HepG2 (cell line): ENCODE results near the gene GGACT. TPM values are rescaled to one million over a fixed set of nuclear protein-coding genes. Genes with fewer than 3 reads are reported as not detected.

Experiments
- ATAC-seq: fragments of 200-7000 bp; cut with Tn5 transposase; 3 replicates; pipeline ENCODE4 v1.9.1; 2020; ENCODE audit warnings: mild to moderate bottlenecking, moderate library complexity
- BruUV-seq: library from RNA; stranded (reverse); fragments of 400-500 nt; replicated peaks from 2 replicates; lab custom pipeline; 2021; lab: Mats Ljungman, UMichigan
- CTCF ChIA-PET: fragments of 300-600 bp; formaldehyde crosslinking; extraction: SDS; loops from one replicate; lab custom pipeline; 2021; ENCODE audit warnings: low total read pairs, inconsistent platforms, low intra/inter-chr PET ratio; lab: Yijun Ruan, JAX
- POLR2A ChIA-PET: fragments of 350-600 bp; sonication (Branson Sonifier 250); formaldehyde crosslinking; loops from one replicate; lab custom pipeline; 2020; ENCODE audit warnings: antibody characterized with exemption, inconsistent platforms; lab: Yijun Ruan, JAX
- DNase-seq: peaks from one replicate; pipeline ENCODE4 v3.0.0-alpha.2; 2015; ENCODE audit warnings: low spot score
- FAIRE-seq: peaks from 3 replicates; lab custom pipeline; 2011; peaks lifted over from hg19 to GRCh38; lab: Jason Lieb, UNC
- H2AFZ ChIP-seq: one replicate; pipeline ENCODE4 v1.6.1; 2011; ENCODE audit warnings: low read length, inconsistent platforms
- H3K27ac ChIP-seq: fragments of 300-600 bp; 3 replicates; pipeline ENCODE4 v1.8.0; 2011; ENCODE audit warnings: mixed run types, mild to moderate bottlenecking, mixed read lengths, low read length, inconsistent platforms; ENCODE audit not compliant: insufficient read depth; ENCODE audit errors: extremely low read length
- H3K27me3 ChIP-seq, 2 experiments: fragments of 200-600 bp in 1 of 2; 2 replicates in 1 of 2; 3 replicates in 1 of 2; pipeline versions ENCODE4 v1.6.0 to v1.8.0; 2011; ENCODE audit warnings: low read length in 2 of 2, mild to moderate bottlenecking in 2 of 2, moderate library complexity in 2 of 2, inconsistent platforms in 1 of 2; ENCODE audit not compliant: insufficient read depth in 2 of 2, control insufficient read depth in 1 of 2
- H3K36me3 ChIP-seq, 2 experiments: fragments of 200-600 bp in 1 of 2; replicated peaks in 1 of 2; 2 replicates in 1 of 2; 3 replicates in 1 of 2; pipeline versions ENCODE4 v1.5.1 to v1.8.0; 2011; ENCODE audit warnings: low read length in 2 of 2, inconsistent platforms in 1 of 2; ENCODE audit not compliant: insufficient read depth in 2 of 2, control insufficient read depth in 1 of 2
- H3K4me1 ChIP-seq: 2 replicates; pipeline ENCODE4 v1.5.1; 2012; ENCODE audit warnings: low read length, inconsistent platforms; ENCODE audit not compliant: insufficient read depth
- H3K4me2 ChIP-seq: 2 replicates; pipeline ENCODE4 v1.6.0; 2011; ENCODE audit warnings: low read depth, low read length, inconsistent platforms
- H3K4me3 ChIP-seq, 3 experiments: fragments of 200-600 bp in 1 of 3; sonication (generic), shearing (Covaris generic) in 1 of 3; replicated peaks in 1 of 3; 2 replicates each; pipeline ENCODE4 v1.5.1; 2011 to 2016; ENCODE audit warnings: low read length in 3 of 3, inconsistent platforms in 2 of 3, low read depth in 2 of 3, mild to moderate bottlenecking in 2 of 3, control low read depth in 1 of 3, mixed read lengths in 1 of 3; ENCODE audit not compliant: insufficient read depth in 1 of 3
- H3K79me2 ChIP-seq: one replicate; pipeline ENCODE4 v1.6.1; 2011; ENCODE audit warnings: low read length, inconsistent platforms; ENCODE audit not compliant: insufficient read depth
- H3K9ac ChIP-seq: 2 replicates; pipeline ENCODE4 v1.6.0; 2011; ENCODE audit warnings: mild to moderate bottlenecking, low read depth, low read length, inconsistent platforms; ENCODE audit not compliant: insufficient read depth
- H3K9me3 ChIP-seq: 2 replicates; pipeline ENCODE4 v1.5.1; 2012; ENCODE audit warnings: mild to moderate bottlenecking, low read length
- H4K20me1 ChIP-seq: 2 replicates; pipeline ENCODE4 v1.6.0; 2011; ENCODE audit warnings: inconsistent platforms, mild to moderate bottlenecking, low read length, moderate library complexity; ENCODE audit not compliant: insufficient read depth
- ARNT2 ChIP-seq: sonication (generic); formaldehyde crosslinking; IDR thresholded peaks from 2 replicates; pipeline ENCODE4 v1.8.0; 2022; ENCODE audit warnings: mild to moderate bottlenecking, low read depth, missing genetic modification reagents, moderate library complexity
- ERF ChIP-seq: IDR thresholded peaks from 2 replicates; pipeline ENCODE4 v1.6.1; 2018; ENCODE audit warnings: missing biosample characterization, missing genetic modification reagents
- ZNF3 ChIP-seq: IDR thresholded peaks from 2 replicates; pipeline ENCODE4 v1.7.0; 2017; ENCODE audit warnings: inconsistent platforms
- ZNF572 ChIP-seq: sonication (generic); formaldehyde crosslinking; IDR thresholded peaks from 2 replicates; pipeline ENCODE4 v1.5.1; 2020; ENCODE audit warnings: mild to moderate bottlenecking, missing genetic modification reagents
- WGBS: methylation state at CpG from one replicate; pipeline ENCODE4 v1.1.6; 2017; ENCODE audit warnings: low lambda C conversion rate; 5-methylcytosine and 5-hydroxymethylcytosine counted together
- in situ Hi-C: cut with HindIII; loops from 2 replicates; pipeline ENCODE4 v1.10.0; 2017; ENCODE audit warnings: low pct_unique_long_range_greater_than_20kb; ENCODE audit not compliant: extremely low pct_ligation_motif_present
- intact Hi-C: fragments of 100-400 bp; cut with micrococcal nuclease; formaldehyde crosslinking; loops from one replicate; pipeline ENCODE4 v1.10.0; 2022; ENCODE audit not compliant: unreplicated experiment
- polyA plus RNA-seq, 8 experiments: library from polyadenylated mRNA; depleted of rRNA in 3 of 8; stranded (reverse) in 7 of 8; unstranded in 1 of 8; fragments of >200 nt; fragmentation: Illumina TruSeq in 4 of 8; extraction: Trizol in 4 of 8; gene quantifications; 2 replicates each; pipeline versions ENCODE4 v1.2.1 to v1.2.3, GENCODE V29; 2011 to 2016; ENCODE audit warnings: low read depth in 4 of 8, missing spikeins in 1 of 8, mixed read lengths in 1 of 8; ENCODE audit not compliant: insufficient read depth in 1 of 8
- total RNA-seq, 5 experiments: library from RNA; depleted of rRNA; stranded (reverse); fragments of >200 nt; fragmentation: Illumina TruSeq; extraction: Trizol; gene quantifications; 2 replicates each; pipeline ENCODE4 v1.2.3, GENCODE V29; 2016; ENCODE audit warnings: low read depth in 1 of 5
- TF ChIP-seq, protein P1 (sequence below): IDR thresholded peaks from 2 replicates; pipeline ENCODE4 v1.6.1; 2016; ENCODE audit warnings: mild to moderate bottlenecking
- TF ChIP-seq, protein P2 (sequence below): sonication (generic); formaldehyde crosslinking; conservative IDR thresholded peaks from 2 replicates; pipeline ENCODE4 v1.4.0; 2020; ENCODE audit warnings: missing genetic modification reagents
- TF ChIP-seq, protein P3 (sequence below), 2 experiments: sonication (generic) in 1 of 2; formaldehyde crosslinking in 1 of 2; IDR thresholded peaks; 2 replicates each; pipeline versions ENCODE4 v1.4.0 to v1.6.1; 2018 to 2020; ENCODE audit warnings: missing genetic modification reagents in 2 of 2, borderline replicate concordance in 1 of 2, low read depth in 1 of 2, mild to moderate bottlenecking in 1 of 2, missing biosample characterization in 1 of 2
- TF ChIP-seq, protein P4 (sequence below): IDR thresholded peaks from 2 replicates; pipeline ENCODE4 v1.6.1; 2018; ENCODE audit warnings: missing genetic modification reagents
- TF ChIP-seq, protein P5 (sequence below): sonication (generic); formaldehyde crosslinking; IDR thresholded peaks from 2 replicates; pipeline ENCODE4 v1.9.0; 2021; ENCODE audit warnings: missing genetic modification reagents, mild to moderate bottlenecking, borderline replicate concordance
- TF ChIP-seq, protein P6 (sequence below): sonication (generic); formaldehyde crosslinking; IDR thresholded peaks from 2 replicates; pipeline ENCODE4 v1.4.0; 2020; ENCODE audit warnings: mild to moderate bottlenecking, low read depth, missing genetic modification reagents
- TF ChIP-seq, protein P7 (sequence below): sonication (generic); formaldehyde crosslinking; IDR thresholded peaks from 2 replicates; pipeline ENCODE4 v1.5.1; 2020; ENCODE audit warnings: missing genetic modification reagents, mild to moderate bottlenecking, borderline replicate concordance

GGACT gene
- total and polyA plus RNA-seq, 2 of the 13 experiments (the other 11 are each of a cell fraction or from before 2014, with no cell fraction given), result 1.7 to 1.9 TPM

DNA sequence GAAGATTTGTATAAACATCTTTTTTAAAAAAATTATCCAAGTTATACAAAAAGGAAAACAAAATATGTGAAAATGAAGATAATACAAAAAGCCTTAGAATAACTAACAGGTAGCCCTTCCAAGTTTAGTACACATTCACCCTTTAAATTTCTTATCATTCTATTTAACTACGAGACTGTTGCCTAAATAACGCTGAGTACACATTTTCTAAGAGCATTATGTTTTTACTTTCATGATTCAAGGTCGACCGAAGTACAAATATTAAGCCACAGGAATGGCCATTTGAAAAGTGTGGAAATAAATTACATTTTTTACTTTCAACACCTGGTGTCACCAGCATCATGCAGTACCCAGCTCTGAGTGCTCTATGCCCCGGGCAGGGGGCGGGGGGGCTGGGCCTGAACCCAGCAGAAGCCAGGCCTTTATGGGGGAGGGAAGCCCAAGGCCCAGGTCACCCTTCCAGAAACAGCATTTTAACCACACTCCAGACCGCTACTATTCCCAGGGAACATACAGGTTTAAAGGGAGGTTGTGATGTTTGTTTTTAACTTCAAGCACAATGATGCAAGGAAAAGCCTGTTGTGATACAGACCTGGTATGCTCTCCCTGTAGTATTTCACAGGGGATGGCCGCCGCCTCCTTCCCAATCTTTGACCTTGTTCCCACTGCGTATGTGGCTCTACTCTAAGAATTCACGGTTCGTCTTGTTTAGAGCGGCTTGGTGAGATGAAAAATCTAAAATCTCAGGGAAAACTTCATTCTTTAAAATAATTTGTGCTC lies 24.0 kb downstream of the GGACT start (continued):
- TF ChIP-seq, protein P1, sequence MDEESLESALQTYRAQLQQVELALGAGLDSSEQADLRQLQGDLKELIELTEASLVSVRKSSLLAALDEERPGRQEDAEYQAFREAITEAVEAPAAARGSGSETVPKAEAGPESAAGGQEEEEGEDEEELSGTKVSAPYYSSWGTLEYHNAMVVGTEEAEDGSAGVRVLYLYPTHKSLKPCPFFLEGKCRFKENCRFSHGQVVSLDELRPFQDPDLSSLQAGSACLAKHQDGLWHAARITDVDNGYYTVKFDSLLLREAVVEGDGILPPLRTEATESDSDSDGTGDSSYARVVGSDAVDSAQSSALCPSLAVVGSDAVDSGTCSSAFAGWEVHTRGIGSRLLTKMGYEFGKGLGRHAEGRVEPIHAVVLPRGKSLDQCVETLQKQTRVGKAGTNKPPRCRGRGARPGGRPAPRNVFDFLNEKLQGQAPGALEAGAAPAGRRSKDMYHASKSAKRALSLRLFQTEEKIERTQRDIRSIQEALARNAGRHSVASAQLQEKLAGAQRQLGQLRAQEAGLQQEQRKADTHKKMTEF (CRISPR knock-in tag), result no peak
- TF ChIP-seq ARNT2, result no peak
- TF ChIP-seq, protein P2, sequence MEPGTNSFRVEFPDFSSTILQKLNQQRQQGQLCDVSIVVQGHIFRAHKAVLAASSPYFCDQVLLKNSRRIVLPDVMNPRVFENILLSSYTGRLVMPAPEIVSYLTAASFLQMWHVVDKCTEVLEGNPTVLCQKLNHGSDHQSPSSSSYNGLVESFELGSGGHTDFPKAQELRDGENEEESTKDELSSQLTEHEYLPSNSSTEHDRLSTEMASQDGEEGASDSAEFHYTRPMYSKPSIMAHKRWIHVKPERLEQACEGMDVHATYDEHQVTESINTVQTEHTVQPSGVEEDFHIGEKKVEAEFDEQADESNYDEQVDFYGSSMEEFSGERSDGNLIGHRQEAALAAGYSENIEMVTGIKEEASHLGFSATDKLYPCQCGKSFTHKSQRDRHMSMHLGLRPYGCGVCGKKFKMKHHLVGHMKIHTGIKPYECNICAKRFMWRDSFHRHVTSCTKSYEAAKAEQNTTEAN, result no peak
- TF ChIP-seq, protein P3, sequence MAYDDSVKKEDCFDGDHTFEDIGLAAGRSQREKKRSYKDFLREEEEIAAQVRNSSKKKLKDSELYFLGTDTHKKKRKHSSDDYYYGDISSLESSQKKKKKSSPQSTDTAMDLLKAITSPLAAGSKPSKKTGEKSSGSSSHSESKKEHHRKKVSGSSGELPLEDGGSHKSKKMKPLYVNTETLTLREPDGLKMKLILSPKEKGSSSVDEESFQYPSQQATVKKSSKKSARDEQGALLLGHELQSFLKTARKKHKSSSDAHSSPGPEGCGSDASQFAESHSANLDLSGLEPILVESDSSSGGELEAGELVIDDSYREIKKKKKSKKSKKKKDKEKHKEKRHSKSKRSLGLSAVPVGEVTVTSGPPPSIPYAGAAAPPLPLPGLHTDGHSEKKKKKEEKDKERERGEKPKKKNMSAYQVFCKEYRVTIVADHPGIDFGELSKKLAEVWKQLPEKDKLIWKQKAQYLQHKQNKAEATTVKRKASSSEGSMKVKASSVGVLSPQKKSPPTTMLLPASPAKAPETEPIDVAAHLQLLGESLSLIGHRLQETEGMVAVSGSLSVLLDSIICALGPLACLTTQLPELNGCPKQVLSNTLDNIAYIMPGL (CRISPR knock-in tag; IDR thresholded peaks at IDR 0.05; ENCODE audit: borderline replicate concordance in 1 of 2, low read depth in 1 of 2), result peak; percentile 28 to 35; a peak in 1 of 4 replicates

DNA sequence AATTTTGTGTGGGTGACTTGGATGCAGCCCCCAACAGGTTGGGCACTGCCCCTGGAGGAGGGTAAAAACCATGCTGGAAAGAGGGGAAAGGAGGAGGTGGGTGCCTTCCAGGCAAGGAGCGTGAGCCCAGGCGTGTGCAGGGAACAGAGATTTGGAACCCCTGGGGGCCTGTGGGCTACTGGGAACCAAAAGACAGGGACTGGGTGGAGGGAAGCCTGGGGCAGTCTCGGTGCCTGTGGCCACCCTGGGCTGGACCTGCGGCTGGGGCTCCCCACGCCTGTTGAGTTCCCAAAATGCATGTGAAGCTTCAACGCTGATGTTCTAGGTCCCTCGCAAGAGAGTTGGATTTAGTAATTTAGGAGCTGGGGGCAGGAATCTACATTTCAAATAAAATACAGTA lies 24.8 kb downstream of the GGACT start:
- FAIRE-seq, result no peak
- CTCF ChIA-PET, result no interaction called here
- TF ChIP-seq, protein P4, sequence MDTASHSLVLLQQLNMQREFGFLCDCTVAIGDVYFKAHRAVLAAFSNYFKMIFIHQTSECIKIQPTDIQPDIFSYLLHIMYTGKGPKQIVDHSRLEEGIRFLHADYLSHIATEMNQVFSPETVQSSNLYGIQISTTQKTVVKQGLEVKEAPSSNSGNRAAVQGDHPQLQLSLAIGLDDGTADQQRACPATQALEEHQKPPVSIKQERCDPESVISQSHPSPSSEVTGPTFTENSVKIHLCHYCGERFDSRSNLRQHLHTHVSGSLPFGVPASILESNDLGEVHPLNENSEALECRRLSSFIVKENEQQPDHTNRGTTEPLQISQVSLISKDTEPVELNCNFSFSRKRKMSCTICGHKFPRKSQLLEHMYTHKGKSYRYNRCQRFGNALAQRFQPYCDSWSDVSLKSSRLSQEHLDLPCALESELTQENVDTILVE (CRISPR knock-in tag), result no peak
- TF ChIP-seq, protein P5, sequence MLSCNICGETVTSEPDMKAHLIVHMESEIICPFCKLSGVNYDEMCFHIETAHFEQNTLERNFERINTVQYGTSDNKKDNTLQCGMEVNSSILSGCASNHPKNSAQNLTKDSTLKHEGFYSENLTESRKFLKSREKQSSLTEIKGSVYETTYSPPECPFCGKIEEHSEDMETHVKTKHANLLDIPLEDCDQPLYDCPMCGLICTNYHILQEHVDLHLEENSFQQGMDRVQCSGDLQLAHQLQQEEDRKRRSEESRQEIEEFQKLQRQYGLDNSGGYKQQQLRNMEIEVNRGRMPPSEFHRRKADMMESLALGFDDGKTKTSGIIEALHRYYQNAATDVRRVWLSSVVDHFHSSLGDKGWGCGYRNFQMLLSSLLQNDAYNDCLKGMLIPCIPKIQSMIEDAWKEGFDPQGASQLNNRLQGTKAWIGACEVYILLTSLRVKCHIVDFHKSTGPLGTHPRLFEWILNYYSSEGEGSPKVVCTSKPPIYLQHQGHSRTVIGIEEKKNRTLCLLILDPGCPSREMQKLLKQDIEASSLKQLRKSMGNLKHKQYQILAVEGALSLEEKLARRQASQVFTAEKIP (CRISPR knock-in tag), result no peak
- TF ChIP-seq, protein P6, sequence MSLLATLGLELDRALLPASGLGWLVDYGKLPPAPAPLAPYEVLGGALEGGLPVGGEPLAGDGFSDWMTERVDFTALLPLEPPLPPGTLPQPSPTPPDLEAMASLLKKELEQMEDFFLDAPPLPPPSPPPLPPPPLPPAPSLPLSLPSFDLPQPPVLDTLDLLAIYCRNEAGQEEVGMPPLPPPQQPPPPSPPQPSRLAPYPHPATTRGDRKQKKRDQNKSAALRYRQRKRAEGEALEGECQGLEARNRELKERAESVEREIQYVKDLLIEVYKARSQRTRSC (CRISPR knock-in tag), result no peak
- TF ChIP-seq ZNF572 (no peak), ERF (no peak), ZNF3 (CRISPR knock-in tag) (no peak)
- TF ChIP-seq, protein P7, sequence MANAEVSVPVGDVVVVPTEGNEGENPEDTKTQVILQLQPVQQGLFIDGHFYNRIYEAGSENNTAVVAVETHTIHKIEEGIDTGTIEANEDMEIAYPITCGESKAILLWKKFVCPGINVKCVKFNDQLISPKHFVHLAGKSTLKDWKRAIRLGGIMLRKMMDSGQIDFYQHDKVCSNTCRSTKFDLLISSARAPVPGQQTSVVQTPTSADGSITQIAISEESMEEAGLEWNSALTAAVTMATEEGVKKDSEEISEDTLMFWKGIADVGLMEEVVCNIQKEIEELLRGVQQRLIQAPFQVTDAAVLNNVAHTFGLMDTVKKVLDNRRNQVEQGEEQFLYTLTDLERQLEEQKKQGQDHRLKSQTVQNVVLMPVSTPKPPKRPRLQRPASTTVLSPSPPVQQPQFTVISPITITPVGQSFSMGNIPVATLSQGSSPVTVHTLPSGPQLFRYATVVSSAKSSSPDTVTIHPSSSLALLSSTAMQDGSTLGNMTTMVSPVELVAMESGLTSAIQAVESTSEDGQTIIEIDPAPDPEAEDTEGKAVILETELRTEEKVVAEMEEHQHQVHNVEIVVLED (CRISPR knock-in tag), result no peak

More for the DNA sequence above, 24.8 kb downstream of the GGACT start:
- in situ Hi-C loops (no loop called here), intact Hi-C loops (no loop called here)
- H3K79me2 ChIP-seq, result no peaks in the 10 kb centered on the region
- peaks cover 78% of the 10 kb centered on the region for H3K4me1 ChIP-seq
- H3K9me3 ChIP-seq, result no peaks in the 10 kb centered on the region
- no peak overlapping the region for H2AFZ ChIP-seq
- DNase-seq (no peak), ATAC-seq (no peak)
- no peaks in the 10 kb centered on the region for H3K27me3 ChIP-seq
- POLR2A ChIA-PET, result no interaction called here
- no peak overlapping the region for H3K9ac ChIP-seq
- peak overlapping the region; percentile 76; the same call in 1 of the 2 replicates for H3K4me2 ChIP-seq
- H3K4me3 ChIP-seq, result no peak overlapping the region
- 94% methylated on average over 7 of the region's 7 CpGs for WGBS
- no peaks in the 10 kb centered on the region for H4K20me1 ChIP-seq
- H3K36me3 ChIP-seq, result no peaks in the 10 kb centered on the region
- no TSS peak for BruUV-seq
- no peak overlapping the region for H3K27ac ChIP-seq
